ENCODE results near the gene MEGF11.

MEGF11 gene

GRCh38 chr15:66035901-66036300 is 217.6 kb downstream of the MEGF11 start:
- Histone ChIP-seq H3K9me3 (ENCODE audit: control insufficient read depth in 5 of 5, low read length in 5 of 5) (peaks cover 0 to 9% (median 5%) of the 10 kb centered on the region in 5 donors), H3K4me1 (ENCODE audit: control insufficient read depth in 5 of 5, insufficient read depth in 5 of 5, low read length in 5 of 5) (peaks cover 0 to 4% (median 0%) of the 10 kb centered on the region in 5 donors), H3K36me3 (ENCODE audit: control insufficient read depth in 5 of 5, insufficient read depth in 5 of 5, low read length in 5 of 5) (no peaks in the 10 kb centered on the region), H3K27me3 (ENCODE audit: control insufficient read depth in 5 of 5, insufficient read depth in 4 of 5, low read length in 5 of 5) (peaks cover 23 to 52% (median 29%) of the 10 kb centered on the region in 5 donors), H3K9ac (ENCODE audit: low read length in 5 of 5) (no peak overlapping the region), H3K4me3 (ENCODE audit: low read depth in 1 of 5, low read length in 5 of 5) (no peak overlapping the region), H3K27ac (ENCODE audit: low read depth, low read length) (no peak overlapping the region)

DNA sequence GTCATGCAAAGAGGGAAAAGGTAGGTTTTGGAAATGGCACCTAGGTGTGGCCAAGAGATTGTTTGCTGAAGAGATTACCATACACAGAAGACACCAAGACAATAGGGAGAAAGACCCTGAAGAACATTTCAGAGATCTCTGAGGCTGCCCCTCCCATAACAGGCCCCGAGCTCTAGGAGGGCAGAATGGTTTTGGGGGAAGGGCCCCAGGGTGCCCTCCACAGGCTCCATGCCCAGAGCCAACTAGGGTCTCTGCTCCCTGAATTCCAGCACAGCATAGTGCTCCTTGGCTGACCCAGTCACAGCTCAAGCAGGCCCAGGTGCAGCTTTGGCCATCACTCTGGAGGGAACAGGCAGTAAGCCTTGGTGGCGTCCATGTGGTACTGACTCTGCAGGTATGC is 220.4 kb downstream of the MEGF11 start:
- Histone ChIP-seq H3K4me1 (ENCODE audit: control insufficient read depth in 5 of 5, insufficient read depth in 5 of 5, low read length in 5 of 5) (no peaks in the 10 kb centered on the region), H3K36me3 (ENCODE audit: control insufficient read depth in 5 of 5, insufficient read depth in 5 of 5, low read length in 5 of 5) (no peaks in the 10 kb centered on the region), H3K27me3 (ENCODE audit: control insufficient read depth in 5 of 5, insufficient read depth in 4 of 5, low read length in 5 of 5) (peaks cover 8 to 35% (median 14%) of the 10 kb centered on the region in 5 donors), H3K9ac (ENCODE audit: low read length in 5 of 5) (no peak overlapping the region), H3K27ac (ENCODE audit: low read depth, low read length) (no peak overlapping the region), H3K9me3 (ENCODE audit: control insufficient read depth in 5 of 5, low read length in 5 of 5) (peaks cover 0 to 9% (median 5%) of the 10 kb centered on the region in 5 donors), H3K4me3 (ENCODE audit: low read depth in 1 of 5, low read length in 5 of 5) (no peak overlapping the region)

DNA sequence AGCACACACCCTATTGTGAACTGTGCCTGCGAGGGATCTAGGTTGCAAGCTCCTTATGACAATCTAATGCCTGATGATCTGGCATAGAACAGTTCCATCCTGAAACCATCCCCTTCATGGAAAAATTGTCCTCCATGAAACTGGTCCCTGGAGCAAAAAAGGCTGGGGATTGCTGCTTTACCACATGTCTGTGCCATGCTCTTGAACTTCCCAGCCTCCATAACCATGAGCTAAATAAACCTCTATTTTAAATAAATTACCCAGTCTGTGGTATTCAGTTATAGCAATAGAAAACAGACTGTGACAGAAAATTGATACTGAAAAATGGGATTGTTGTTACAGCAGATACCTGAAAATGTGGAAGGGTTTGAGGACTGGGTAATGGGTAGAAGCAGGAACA is 221.5 kb downstream of the MEGF11 start:
- H3K4me1 ChIP-seq (ENCODE audit: control insufficient read depth in 5 of 5, insufficient read depth in 5 of 5, low read length in 5 of 5) = no peaks in the 10 kb centered on the region
- no peak overlapping the region for H3K27ac ChIP-seq (ENCODE audit: low read depth, low read length)
- H3K4me3 ChIP-seq (ENCODE audit: low read depth in 1 of 5, low read length in 5 of 5) = no peak overlapping the region
- H3K27me3 ChIP-seq (ENCODE audit: control insufficient read depth in 5 of 5, insufficient read depth in 4 of 5, low read length in 5 of 5) = peaks cover 4 to 25% (median 10%) of the 10 kb centered on the region in 5 donors
- no peak overlapping the region for H3K9ac ChIP-seq (ENCODE audit: low read length in 5 of 5)
- H3K9me3 ChIP-seq (ENCODE audit: control insufficient read depth in 5 of 5, low read length in 5 of 5) = peaks cover 0 to 9% (median 5%) of the 10 kb centered on the region in 5 donors
- no peaks in the 10 kb centered on the region for H3K36me3 ChIP-seq (ENCODE audit: control insufficient read depth in 5 of 5, insufficient read depth in 5 of 5, low read length in 5 of 5)

- Histone ChIP-seq H3K27me3 (ENCODE audit: control insufficient read depth in 5 of 5, insufficient read depth in 4 of 5, low read length in 5 of 5) (peaks cover 0 to 20% (median 4%) of the 10 kb centered on the region in 5 donors), H3K9me3 (ENCODE audit: control insufficient read depth in 5 of 5, low read length in 5 of 5) (peaks cover 0 to 9% (median 5%) of the 10 kb centered on the region in 5 donors), H3K27ac (ENCODE audit: low read depth, low read length) (no peak overlapping the region), H3K9ac (ENCODE audit: low read length in 5 of 5) (no peak overlapping the region), H3K4me1 (ENCODE audit: control insufficient read depth in 5 of 5, insufficient read depth in 5 of 5, low read length in 5 of 5) (no peaks in the 10 kb centered on the region), H3K36me3 (ENCODE audit: control insufficient read depth in 5 of 5, insufficient read depth in 5 of 5, low read length in 5 of 5) (no peaks in the 10 kb centered on the region), H3K4me3 (ENCODE audit: low read depth in 1 of 5, low read length in 5 of 5) (no peak overlapping the region)
Measured at GRCh38 chr15:66030650-66031049, 222.9 kb downstream of the MEGF11 start.

DNA sequence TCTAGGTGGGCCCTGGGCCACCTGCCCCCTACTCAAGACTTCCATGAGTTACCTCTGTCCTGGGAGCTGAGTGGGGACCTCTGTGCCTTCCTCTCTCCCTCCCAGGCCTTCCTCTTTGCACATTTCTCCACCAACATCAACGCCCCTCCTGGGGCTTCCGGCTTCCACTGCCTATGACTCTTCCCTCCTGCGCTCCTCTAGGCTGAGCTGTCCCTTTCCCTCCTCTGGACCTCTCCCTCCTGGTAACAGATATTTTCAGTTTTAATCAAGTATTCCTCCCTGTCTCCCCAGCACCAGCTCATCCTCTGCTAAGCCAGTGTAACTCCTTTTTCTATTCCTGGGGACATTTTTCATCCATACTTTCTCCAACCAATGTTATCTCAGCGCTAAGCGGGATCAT is 223.9 kb downstream of the MEGF11 start:
- H3K27me3 ChIP-seq (ENCODE audit: control insufficient read depth in 5 of 5, insufficient read depth in 4 of 5, low read length in 5 of 5) = peaks cover 5 to 25% (median 9%) of the 10 kb centered on the region in 5 donors
- H3K36me3 ChIP-seq (ENCODE audit: control insufficient read depth in 5 of 5, insufficient read depth in 5 of 5, low read length in 5 of 5) = no peaks in the 10 kb centered on the region
- no peak overlapping the region for H3K9ac ChIP-seq (ENCODE audit: low read length in 5 of 5)
- H3K27ac ChIP-seq (ENCODE audit: low read depth, low read length) = no peak overlapping the region
- no peaks in the 10 kb centered on the region for H3K4me1 ChIP-seq (ENCODE audit: control insufficient read depth in 5 of 5, insufficient read depth in 5 of 5, low read length in 5 of 5)
- no peak overlapping the region for H3K4me3 ChIP-seq (ENCODE audit: low read depth in 1 of 5, low read length in 5 of 5)
- peaks cover 0 to 7% (median 5%) of the 10 kb centered on the region in 5 donors for H3K9me3 ChIP-seq (ENCODE audit: control insufficient read depth in 5 of 5, low read length in 5 of 5)

- Histone ChIP-seq H3K9ac (ENCODE audit: low read length in 5 of 5) (no peak overlapping the region), H3K4me3 (ENCODE audit: low read depth in 1 of 5, low read length in 5 of 5) (no peak overlapping the region), H3K27ac (ENCODE audit: low read depth, low read length) (no peak overlapping the region), H3K36me3 (ENCODE audit: control insufficient read depth in 5 of 5, insufficient read depth in 5 of 5, low read length in 5 of 5) (no peaks in the 10 kb centered on the region), H3K4me1 (ENCODE audit: control insufficient read depth in 5 of 5, insufficient read depth in 5 of 5, low read length in 5 of 5) (no peaks in the 10 kb centered on the region), H3K9me3 (ENCODE audit: control insufficient read depth in 5 of 5, low read length in 5 of 5) (peaks cover 0 to 7% (median 5%) of the 10 kb centered on the region in 5 donors), H3K27me3 (ENCODE audit: control insufficient read depth in 5 of 5, insufficient read depth in 4 of 5, low read length in 5 of 5) (peaks cover 6 to 35% (median 10%) of the 10 kb centered on the region in 5 donors)
Measured at GRCh38 chr15:66027268-66027805, 226.2 kb downstream of the MEGF11 start.

- no peaks in the 10 kb centered on the region for H3K4me1 ChIP-seq (ENCODE audit: control insufficient read depth in 5 of 5, insufficient read depth in 5 of 5, low read length in 5 of 5)
- H3K4me3 ChIP-seq (ENCODE audit: low read depth in 1 of 5, low read length in 5 of 5) = no peak overlapping the region
- no peak overlapping the region for H3K9ac ChIP-seq (ENCODE audit: low read length in 5 of 5)
- H3K27me3 ChIP-seq (ENCODE audit: control insufficient read depth in 5 of 5, insufficient read depth in 4 of 5, low read length in 5 of 5) = peaks cover 9 to 34% (median 15%) of the 10 kb centered on the region in 5 donors
- H3K27ac ChIP-seq (ENCODE audit: low read depth, low read length) = no peak overlapping the region
- H3K9me3 ChIP-seq (ENCODE audit: control insufficient read depth in 5 of 5, low read length in 5 of 5) = no peaks in the 10 kb centered on the region
- no peaks in the 10 kb centered on the region for H3K36me3 ChIP-seq (ENCODE audit: control insufficient read depth in 5 of 5, insufficient read depth in 5 of 5, low read length in 5 of 5)
Measured at GRCh38 chr15:66025972-66026371, 227.6 kb downstream of the MEGF11 start.

- Histone ChIP-seq H3K9ac (ENCODE audit: low read length in 5 of 5) (no peak overlapping the region), H3K4me3 (ENCODE audit: low read depth in 1 of 5, low read length in 5 of 5) (no peak overlapping the region), H3K27ac (ENCODE audit: low read depth, low read length) (no peak overlapping the region), H3K9me3 (ENCODE audit: control insufficient read depth in 5 of 5, low read length in 5 of 5) (no peaks in the 10 kb centered on the region), H3K4me1 (ENCODE audit: control insufficient read depth in 5 of 5, insufficient read depth in 5 of 5, low read length in 5 of 5) (no peaks in the 10 kb centered on the region), H3K36me3 (ENCODE audit: control insufficient read depth in 5 of 5, insufficient read depth in 5 of 5, low read length in 5 of 5) (no peaks in the 10 kb centered on the region), H3K27me3 (ENCODE audit: control insufficient read depth in 5 of 5, insufficient read depth in 4 of 5, low read length in 5 of 5) (peaks cover 9 to 38% (median 17%) of the 10 kb centered on the region in 5 donors)
Measured at GRCh38 chr15:66025015-66025452, 228.5 kb downstream of the MEGF11 start.

- H3K9ac ChIP-seq (ENCODE audit: low read length in 5 of 5) = no peak overlapping the region
- H3K4me1 ChIP-seq (ENCODE audit: control insufficient read depth in 5 of 5, insufficient read depth in 5 of 5, low read length in 5 of 5) = no peaks in the 10 kb centered on the region
- H3K27me3 ChIP-seq (ENCODE audit: control insufficient read depth in 5 of 5, insufficient read depth in 4 of 5, low read length in 5 of 5) = peaks cover 9 to 40% (median 23%) of the 10 kb centered on the region in 5 donors
- no peaks in the 10 kb centered on the region for H3K9me3 ChIP-seq (ENCODE audit: control insufficient read depth in 5 of 5, low read length in 5 of 5)
- H3K36me3 ChIP-seq (ENCODE audit: control insufficient read depth in 5 of 5, insufficient read depth in 5 of 5, low read length in 5 of 5) = no peaks in the 10 kb centered on the region
- H3K27ac ChIP-seq (ENCODE audit: low read depth, low read length) = no peak overlapping the region
- H3K4me3 ChIP-seq (ENCODE audit: low read depth in 1 of 5, low read length in 5 of 5) = no peak overlapping the region
Measured at GRCh38 chr15:66024116-66024515, 229.4 kb downstream of the MEGF11 start.

DNA sequence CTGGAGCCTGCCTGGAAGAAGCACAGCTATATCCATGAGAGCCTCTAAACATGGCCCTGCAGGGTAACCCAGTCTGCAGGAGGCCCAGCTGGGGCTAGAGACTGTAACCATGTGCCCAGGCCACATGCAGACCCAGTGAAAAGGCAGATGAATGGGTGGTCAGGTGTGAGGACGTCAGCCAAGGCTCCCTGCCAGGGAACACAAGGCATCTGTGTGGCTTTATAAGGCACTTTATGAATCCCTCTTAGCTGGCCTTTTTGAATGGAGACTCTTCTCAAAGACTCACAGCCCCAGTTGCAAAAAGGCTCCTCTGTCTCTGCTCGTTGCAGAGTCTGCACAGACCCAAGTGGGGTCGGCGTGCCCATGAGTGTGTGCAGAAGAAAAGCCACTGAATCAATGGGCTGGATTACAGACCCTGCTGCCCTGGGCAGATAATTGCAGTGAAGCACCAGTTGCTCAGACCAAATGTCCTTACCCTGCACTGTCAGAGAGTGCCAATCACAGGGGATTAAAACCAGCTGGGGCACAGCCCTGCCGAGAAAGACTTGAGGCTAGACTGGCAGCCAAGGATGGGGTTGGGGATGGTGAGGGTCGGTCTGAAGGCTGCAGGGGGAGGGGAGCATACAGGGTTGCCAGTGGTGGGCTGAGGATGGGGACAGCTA is 230.1 kb downstream of the MEGF11 start:
- no peaks in the 10 kb centered on the region for H3K36me3 ChIP-seq (ENCODE audit: control insufficient read depth in 5 of 5, insufficient read depth in 5 of 5, low read length in 5 of 5)
- no peak overlapping the region for H3K4me3 ChIP-seq (ENCODE audit: low read depth in 1 of 5, low read length in 5 of 5)
- H3K27ac ChIP-seq (ENCODE audit: low read depth, low read length) = no peak overlapping the region
- no peaks in the 10 kb centered on the region for H3K4me1 ChIP-seq (ENCODE audit: control insufficient read depth in 5 of 5, insufficient read depth in 5 of 5, low read length in 5 of 5)
- H3K9ac ChIP-seq (ENCODE audit: low read length in 5 of 5) = no peak overlapping the region
- peaks cover 10 to 40% (median 23%) of the 10 kb centered on the region in 5 donors for H3K27me3 ChIP-seq (ENCODE audit: control insufficient read depth in 5 of 5, insufficient read depth in 4 of 5, low read length in 5 of 5)
- no peaks in the 10 kb centered on the region for H3K9me3 ChIP-seq (ENCODE audit: control insufficient read depth in 5 of 5, low read length in 5 of 5)

All from subcutaneous abdominal adipose tissue (tissue), 5 donors.